ENCODE results near the gene ACOT7.
"Not testable (repeated sequence)": the region's sequence is repeated elsewhere in the genome, so short reads cannot be mapped to it uniquely, and the experiment has no call there.

The ACOT7 gene, protein sequence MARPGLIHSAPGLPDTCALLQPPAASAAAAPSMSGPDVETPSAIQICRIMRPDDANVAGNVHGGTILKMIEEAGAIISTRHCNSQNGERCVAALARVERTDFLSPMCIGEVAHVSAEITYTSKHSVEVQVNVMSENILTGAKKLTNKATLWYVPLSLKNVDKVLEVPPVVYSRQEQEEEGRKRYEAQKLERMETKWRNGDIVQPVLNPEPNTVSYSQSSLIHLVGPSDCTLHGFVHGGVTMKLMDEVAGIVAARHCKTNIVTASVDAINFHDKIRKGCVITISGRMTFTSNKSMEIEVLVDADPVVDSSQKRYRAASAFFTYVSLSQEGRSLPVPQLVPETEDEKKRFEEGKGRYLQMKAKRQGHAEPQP

DNA sequence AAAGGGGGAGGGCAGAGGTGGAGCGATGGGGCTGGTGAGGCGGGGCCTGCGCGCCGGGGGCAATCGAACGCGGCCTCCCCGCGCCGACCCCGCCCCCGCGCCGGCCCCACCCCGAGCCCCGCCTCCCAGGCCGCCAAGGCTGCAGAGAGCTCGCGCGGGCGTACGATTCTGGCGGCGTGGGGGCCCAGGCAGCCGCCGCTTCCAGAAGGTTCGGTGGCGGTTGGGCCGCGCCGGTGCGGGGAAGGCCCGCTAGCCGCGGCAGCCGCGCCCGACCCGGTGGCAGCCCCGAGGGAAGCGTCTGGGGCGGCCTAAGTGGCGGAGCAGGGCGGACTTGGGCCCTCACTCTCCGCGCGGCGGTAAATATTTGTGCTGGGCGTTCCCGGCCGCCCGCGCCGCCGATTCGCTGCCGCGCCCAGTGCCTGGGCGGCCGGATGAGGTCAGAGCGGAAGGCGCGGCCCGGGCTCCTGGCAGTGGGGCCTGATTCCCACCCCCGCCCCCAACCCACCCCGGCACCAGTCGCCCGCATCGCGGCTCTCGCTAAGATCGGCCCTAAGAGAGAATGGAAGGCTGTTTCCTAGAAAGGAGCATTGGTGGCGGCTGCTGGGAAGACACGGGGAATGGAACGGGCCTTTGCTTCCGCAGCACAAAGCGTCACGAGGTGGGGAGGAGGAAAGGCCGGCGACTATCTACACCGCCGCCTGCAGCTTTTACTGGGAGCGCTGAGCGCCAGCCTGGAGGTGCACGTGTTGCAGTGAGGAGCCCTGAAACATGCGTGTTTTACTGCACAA is at the start of gene ACOT7:
Gene ACOT7 (minus strand): TSS at position 368 of the 788 bp plus-strand sequence. CDS start 368 bp downstream, outside the sequence.
- peak; percentile 93 for DNase-seq

DNA sequence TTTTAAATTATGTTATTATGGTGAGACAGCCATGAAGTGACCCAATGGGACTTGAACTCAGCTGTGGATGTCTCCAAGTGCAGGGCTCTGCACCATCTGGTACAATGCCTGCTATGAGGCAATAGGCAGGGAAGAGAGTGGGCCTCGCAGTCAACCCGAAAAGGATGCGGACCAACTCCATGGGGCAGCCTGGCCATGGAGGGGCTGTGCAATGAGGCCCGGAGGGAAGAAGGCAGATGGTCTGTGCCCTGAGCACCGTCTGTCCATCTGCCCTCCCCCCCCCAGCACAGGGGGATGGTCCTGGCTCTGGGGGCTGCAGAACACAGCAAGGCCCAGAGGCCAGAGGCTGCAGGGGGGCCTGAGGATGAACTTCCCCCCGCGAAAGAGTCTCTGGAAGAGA is 48.0 kb upstream of the ACOT7 start:
- DNase-seq = no peak

DNA sequence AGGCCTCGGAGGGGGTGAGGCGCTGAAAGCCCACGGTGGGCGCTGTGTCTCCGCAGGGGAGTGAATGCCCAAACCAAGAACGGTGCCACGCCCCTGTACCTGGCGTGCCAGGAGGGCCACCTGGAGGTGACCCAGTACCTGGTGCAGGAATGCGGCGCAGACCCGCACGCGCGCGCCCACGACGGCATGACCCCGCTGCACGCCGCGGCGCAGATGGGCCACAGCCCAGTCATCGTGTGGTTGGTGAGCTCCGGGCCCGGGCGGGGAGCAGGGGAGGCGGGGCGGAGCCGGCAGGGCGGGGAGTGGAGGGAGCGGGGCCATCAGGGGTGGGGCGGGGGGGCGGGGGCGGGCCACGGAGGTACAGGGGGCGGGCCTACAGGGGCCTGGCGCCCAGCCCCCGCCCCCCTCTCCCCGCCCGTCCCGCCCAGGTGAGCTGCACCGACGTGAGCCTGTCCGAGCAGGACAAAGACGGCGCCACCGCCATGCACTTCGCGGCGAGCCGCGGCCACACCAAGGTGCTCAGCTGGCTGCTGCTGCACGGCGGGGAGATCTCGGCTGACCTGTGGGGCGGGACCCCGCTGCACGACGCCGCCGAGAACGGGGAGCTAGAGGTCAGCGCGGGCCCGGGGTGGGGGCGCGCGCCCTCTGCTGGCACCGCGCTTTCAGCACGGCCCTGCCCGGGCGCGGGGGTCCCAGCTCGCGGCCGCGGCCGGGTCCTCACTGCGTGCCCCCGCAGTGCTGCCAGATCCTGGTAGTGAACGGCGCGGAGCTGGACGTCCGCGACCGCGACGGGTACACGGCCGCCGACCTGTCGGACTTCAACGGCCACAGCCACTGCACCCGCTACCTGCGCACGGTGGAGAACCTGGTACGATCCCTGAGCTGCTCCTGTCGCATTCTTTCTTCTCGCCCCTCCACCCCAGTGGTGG is 46.9 kb upstream of the ACOT7 start:
- DNase-seq = no peak

DNA sequence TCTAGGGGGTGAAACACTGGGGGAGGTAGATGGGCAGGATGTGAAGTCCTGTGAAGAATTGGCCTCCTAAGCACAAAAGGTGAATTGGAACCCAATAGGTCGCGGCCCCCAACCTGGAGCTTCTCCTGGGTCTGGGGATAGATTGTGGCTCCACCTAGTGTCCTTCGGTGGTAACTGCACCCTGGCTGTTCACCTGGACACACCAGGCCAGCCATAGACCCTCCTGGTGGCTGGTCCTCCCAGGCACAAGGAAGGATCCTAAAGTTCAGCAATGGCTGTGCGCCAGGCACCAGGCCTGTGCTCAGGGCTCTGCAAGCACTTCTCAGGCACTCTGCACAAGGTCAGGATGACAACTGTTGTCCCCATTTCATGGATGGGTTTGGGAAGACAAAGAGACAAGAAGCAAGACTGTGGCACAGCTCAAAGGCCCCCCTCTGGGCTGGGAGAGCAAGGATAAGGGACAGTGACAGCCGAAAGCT is 44.5 kb upstream of the ACOT7 start:
- peak; percentile 71 for DNase-seq

DNA sequence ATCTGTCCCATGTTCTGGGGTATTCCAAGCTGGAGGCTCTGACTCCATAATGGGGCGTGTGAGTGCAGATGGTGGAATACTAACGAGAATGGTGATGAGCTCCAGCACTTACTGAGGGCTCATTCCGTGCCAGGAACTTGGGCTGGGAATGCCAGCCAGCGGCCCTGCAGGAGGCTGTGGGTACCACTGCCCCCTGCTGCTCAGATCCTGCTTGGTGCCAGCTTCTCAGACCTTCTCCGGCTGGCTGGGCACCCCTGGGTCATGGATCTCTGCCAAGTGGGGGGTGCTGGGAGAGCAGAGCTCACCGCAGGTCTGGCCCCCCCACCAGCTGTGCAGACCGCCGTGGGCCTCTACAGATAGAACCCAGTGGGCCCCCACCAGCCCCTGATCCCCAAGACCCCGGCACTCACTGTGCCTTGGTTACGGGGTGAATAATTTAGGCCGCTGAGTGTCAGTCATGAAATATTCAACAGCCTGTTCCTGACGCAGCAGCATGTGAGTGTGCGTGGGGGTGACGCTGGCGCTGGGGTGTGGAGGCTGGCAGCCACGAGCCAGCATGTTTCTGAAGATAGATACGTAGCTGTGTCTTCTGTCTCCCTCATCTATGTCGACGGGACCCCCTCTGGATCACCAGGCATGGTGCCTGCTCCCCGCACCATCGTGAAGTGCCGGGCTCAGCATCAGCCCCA is 43.6 kb upstream of the ACOT7 start:
- not testable (repeated sequence) for DNase-seq

DNA sequence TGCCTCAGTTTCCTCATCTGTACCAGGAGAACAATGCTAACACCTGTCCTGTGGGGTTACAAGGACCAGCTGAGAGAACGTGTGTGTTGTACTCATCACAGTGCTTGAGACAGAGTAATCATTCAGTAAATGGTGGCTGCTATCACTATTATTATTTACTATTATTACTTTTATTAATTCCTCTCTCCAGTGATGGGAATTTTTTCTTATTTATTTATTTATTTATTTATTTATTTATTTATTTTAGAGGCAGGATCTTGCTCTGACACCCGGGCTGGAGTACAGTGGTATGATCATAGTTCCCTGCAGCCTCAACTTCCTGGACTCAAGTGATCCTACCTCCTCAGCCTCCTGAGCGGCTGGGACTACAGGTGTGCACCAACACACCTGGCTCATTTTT is 42.7 kb upstream of the ACOT7 start:
- not testable (repeated sequence) for DNase-seq

DNA sequence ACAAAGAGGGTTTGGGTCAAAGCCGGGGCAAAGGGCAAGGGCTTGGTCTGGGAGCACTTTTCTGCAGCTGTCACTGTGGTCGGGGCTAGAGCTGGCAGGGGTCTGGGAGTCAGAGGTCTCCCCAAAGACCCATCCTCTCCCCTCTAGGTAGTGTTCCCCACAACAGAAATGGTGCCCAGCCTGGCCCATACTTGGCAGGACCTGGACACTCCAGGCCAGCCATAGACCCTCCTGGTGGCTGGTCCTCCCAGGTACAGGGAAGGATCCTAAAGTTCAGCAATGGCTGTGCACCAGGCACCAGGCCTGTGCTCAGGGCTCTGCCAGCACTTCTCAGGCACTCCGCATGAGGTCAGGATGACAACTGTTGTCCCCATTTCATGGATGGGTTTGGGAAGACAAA is 42.0 kb upstream of the ACOT7 start:
- DNase-seq = no peak

DNA sequence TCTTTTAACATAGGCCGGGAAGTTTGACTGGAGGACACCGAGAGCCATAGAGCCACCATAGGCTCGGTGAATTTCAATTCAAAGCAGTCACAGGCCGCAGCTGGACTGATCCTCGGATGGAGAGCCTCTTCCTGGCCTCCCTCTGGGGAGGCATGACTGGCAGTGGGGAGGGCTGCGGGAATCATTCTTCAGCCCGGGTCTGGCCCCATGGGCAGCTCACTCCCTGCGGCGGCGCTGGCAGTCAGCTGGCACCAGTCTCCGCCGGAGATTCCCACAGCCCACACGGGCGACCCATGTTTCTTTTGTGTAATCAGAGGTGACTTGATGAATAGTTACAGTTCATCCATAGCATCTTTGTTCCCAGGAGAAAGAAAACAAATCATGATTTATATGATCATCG is 41.6 kb upstream of the ACOT7 start:
- no peak for DNase-seq

DNA sequence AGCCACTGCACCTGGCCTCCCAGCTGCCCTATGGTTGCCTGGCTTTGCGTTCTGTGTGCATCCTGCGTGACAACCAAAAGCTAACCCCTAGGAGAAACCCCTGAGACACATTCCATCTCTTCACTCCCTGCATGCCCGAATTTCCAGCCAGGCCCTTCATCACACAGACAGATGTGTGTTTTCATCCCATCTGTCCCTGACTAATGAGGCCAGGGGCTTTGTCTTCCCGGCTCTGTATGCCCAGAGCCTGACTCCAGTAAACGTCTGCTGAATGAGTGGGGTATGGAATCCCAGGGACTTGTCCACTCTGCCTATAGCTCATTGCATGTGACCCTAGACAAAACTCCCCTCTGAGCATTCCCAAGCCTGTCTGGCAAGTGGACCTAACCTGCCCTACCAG is 40.6 kb upstream of the ACOT7 start:
- no peak for DNase-seq

DNA sequence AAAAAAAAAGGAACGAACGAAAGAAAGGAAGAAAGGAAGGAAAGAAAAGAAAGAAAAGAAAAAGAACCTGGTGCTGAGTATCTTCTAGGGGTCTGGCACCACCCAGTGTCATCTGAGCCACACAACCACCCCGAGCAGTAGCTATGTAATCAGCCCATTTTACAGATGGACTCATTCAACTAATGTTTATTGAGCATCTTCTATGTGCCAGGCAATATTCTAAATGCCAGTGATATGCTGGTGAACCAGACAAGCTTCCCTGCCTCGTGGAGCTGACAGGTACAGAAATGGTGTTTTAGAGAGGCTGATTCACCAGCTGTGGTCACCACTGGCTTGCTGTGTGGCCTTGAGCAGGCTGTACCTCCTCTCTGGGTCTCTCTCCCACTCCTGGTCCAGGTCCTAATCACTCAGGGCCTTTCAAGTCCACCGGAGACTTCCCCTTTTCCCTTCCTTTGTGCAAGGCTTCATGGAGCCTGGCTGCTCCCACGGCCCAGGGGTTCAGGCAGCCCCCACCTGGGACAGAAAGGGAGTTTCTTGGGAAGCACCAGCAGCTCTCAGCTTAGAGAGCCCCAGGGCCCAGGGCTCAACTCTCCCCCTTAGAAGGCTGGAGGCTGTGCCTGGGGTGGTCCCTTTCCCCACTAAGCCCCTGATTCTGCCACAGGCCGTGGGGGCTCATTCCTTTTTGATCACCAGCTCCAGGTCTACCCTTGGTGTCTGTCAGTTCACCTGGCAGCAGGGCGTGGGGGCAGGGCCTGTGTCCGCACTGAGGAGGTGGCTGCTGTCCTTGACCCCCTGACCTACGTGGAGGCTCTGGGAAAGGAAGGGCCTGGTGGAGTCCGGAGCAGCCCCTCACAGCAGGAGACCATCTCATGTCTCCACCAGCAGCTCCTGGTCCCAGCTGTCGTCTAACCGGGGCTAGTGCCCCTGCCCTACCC is 38.3 kb upstream of the ACOT7 start:
- DNase-seq = not testable (repeated sequence)

DNA sequence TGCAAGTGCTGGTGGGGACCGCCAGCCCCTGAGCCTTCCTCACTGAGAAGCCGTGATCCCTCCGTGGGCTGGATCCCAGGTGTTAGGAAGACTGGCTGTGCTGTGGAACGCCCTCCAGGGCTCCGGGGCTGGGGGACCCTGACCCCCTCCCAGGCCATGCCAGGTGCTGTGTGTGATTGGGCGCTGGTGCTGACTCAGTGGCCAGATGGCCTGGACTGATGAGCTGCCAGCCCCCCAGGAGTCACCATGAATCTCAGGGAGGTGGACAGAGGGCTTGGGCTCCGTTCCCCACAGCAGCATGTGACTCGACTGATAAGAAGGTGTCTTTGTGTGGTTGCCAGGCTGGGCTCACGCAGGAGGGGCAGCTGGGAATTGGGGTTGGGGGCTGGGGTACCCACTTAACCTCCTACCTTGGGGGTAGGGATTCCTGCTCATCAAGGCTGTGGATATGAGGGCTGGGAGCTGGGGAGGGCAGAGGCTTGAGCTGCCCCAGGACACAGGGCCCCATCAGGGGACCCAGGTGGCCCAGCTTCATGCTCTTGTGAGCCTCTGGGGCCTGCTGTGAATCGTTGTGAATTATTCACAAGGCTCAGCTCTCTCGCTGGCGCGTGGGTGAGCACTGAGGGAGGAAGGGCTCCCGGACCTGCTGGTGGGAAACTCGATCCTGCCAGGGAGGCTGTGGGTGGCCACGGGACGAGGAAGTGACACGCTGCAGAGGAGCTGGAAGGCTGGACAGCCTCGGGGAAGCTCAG is 36.3 kb upstream of the ACOT7 start:
- peak; percentile 75 for DNase-seq

DNA sequence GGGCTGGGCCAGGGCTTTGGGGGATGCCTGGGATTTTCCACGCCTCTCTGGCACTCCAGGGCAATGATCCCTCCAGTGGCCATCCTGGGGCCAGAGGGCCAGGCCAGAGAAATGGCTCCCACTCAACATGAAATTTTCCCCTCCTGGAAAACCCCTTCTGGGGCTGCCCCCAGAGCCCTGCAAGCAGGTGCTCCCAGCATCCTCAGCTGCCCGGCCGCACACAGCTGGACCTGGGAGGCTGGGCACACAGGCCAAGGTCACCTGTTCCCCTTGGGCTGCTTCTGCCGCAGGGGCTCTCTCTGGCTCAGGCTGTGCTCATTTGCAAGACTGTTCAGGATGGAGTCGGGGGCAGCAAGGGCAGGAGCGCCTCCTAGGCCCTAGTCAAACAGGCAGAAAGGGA is 34.9 kb upstream of the ACOT7 start:
- not testable (repeated sequence) for DNase-seq

DNA sequence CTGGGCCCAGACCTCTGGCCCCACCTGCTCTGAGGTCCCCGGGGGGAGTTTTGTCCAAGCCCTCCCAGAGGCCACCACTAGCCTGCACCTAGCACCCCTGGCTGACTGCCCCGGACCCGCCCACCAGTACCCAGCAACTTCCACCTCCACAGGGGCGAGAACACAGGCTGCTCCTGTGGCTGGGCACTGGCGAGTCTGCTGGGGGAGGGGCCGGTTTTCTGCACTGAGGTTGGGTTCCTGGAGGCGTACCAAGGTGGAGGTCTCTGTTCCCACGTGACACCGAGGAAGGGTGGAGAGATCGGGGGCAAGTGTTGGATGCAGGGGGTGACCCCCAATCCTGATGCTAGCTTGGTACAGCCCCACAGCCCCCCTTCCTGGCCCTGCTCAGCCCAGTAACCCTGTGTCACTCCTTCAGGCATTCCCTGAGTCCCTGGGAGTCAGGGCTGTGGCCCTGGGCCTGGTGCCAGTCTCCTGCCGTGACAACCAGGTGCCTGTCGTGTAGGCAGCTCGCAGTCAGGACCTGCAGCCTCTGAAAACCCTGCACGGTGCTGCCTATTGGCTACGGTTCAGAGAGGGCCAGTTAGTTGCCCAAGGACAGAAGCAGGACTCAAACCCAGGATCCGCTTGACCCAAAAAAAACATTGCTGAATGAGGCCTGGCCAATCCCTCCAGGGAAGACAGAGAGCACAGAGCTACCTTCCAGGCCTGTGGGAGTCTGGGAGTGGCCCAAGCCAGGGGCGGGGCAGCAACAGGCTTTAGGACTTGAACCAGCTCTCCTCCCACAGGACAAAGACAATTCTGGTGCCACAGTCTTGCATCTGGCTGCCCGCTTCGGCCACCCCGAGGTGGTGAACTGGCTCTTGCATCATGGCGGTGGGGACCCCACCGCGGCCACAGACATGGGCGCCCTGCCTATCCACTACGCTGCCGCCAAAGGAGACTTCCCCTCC is 34.1 kb upstream of the ACOT7 start:
- DNase-seq = peak; percentile 13

DNA sequence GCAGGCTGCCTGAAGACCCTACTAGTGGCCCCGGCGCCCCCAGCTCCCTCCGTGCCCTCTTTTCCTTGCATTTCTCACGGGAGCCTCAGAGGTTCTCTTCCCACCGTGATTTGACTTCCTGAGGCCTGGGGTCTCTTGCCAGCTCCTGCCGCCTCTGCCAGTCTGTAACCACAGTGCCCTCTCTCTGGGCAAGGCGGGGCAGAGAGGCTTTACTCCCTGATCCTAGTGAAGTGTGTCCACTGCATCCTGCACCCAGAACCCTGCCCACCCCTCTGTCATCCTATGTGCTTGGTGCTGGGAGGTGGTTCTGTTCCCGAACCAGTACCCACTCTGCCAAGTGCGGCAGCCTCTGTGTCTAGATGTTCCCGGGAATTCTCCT is 33.4 kb upstream of the ACOT7 start:
- no peak for DNase-seq

DNA sequence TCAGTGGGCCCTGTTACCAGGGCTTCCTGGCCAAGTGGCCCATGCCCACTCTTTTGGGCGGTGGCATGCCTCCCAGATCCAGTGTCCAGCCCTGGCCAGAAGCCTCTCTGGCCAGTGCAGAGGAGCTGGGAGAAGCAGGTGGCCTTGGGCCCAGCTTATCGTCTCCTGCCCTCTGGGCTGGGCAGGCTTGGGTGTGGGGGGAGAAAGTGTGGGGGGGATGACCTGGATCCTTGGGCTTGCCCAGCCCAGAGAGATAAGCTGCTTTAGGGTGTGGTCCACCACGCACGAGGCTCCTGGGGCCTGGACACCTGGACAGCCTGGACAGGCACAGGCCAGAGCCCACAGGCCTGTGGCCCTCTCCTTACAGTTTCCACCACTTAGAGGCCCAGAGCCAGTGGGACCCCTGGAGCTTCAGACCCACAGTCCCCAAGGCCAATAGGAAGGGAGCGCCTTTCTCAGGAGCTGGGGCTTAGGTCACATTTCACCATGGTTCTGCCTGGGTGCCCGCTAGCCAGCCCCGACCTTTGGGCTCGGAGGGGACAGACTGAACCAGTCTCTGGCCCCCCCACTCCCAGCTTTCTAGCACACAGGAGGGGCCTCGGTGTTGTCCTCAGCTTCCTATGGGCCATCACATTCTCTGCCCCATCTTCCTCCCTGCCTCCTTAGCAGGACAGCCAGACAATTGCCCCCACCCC is 32.9 kb upstream of the ACOT7 start:
- DNase-seq = no peak

DNA sequence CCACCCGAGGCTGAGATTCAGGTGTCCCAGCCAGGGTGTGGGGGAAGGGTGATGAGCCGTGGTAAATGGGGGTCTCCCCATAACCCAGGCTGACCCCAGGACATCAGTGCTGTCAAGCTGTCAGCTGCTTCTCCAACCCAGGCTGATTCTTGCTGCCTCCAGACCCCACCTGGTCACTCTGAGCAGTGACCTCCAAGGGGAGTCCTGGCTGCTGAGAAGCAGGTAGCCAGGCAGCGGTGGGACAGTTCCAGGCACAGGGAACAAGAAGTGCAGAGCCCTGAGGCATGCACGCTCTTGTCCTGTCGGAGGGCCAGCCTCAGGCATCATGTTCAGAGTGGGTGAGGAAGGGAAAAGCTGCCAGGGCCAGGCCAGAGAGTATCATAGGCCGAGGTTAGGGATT is 32.1 kb upstream of the ACOT7 start:
- DNase-seq = no peak

DNA sequence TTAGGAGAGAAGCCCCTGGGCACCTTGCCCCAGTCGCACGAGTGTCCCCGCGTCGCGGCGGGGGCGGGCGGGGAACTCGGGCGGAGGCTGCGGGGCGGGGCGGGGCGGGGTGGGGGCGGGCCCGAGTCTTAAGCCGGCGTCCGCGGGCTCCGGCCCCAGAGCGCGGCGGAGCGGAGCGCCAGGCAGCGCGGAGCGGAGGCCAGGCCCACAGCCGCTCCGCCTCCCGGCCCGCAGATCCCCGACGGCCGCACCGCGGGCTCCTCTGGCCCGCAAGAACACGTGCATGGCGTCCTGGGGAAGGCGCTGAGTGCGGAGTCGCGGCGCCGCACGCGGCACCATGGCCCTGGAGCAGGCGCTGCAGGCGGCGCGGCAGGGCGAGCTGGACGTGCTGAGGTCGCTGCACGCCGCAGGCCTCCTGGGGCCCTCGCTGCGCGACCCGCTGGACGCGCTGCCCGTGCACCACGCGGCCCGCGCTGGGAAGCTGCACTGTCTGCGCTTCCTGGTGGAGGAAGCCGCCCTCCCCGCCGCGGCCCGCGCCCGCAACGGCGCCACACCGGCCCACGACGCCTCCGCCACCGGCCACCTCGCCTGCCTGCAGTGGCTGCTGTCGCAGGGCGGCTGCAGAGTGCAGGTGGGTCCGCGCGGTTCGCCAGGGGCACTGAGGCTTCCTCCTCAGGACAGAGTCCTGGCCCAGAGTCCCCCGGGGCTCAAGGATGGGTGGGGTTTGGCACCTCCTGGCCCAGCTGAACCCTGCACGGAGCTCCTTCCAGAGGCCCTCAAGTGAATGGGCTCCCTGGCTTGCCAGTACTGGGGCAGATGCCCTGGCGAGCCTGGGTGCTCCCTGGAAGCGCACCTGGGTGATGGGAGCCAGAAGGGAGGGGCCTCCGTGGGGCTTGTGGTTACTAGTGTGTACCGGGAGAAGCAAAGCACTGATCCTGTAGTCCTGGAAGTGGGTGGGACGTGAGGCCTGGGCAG is 31.3 kb upstream of the ACOT7 start, which contains the start of gene ESPN:
Gene ESPN (plus strand): TSS at position 158 of the 975 bp plus-strand sequence. CDS start 180 bp downstream, at position 338.
- no peak for DNase-seq

Data from OCI-M1 (cell line).